ENCODE data around the gene WDHD1.

DNA sequence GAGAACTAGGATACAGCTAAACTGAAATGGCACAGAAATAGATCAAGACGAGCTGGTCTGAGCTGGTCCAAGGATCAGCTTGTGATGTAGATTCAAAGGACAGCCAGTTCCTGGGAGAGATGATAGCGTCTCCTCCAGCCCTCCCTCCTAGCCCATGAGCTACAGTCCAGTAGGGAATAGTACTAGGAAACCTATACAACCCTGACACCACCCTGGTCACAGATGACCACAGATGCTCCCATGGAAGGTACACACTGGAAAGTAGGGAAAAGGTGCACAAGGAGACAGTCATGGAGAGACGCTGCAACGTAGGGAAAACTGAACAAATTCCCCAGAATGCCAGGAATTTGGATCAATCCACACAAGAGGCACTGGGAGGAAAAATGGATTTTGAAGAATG is 131.2 kb downstream of the WDHD1 start:
- TF ChIP-seq, protein P1, sequence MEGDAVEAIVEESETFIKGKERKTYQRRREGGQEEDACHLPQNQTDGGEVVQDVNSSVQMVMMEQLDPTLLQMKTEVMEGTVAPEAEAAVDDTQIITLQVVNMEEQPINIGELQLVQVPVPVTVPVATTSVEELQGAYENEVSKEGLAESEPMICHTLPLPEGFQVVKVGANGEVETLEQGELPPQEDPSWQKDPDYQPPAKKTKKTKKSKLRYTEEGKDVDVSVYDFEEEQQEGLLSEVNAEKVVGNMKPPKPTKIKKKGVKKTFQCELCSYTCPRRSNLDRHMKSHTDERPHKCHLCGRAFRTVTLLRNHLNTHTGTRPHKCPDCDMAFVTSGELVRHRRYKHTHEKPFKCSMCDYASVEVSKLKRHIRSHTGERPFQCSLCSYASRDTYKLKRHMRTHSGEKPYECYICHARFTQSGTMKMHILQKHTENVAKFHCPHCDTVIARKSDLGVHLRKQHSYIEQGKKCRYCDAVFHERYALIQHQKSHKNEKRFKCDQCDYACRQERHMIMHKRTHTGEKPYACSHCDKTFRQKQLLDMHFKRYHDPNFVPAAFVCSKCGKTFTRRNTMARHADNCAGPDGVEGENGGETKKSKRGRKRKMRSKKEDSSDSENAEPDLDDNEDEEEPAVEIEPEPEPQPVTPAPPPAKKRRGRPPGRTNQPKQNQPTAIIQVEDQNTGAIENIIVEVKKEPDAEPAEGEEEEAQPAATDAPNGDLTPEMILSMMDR (conservative IDR thresholded peaks at IDR 0.05; ENCODE audit: low read depth, low read length), result no peak
- TF ChIP-seq EZH2 (IDR thresholded peaks at IDR 0.05; ENCODE audit: low read length, unreplicated experiment), result no peak

Measured in PC-3 (cell line).